CD14-positive monocyte (primary cell): Measurements from ENCODE around the gene LRBA. TPM values are rescaled to one million over a fixed set of nuclear protein-coding genes. Genes with fewer than 3 reads are reported as not detected.

Experiments
- DNase-seq, 3 donors: peaks; one replicate each; pipeline ENCODE4 v3.0.0-alpha.2; 2011 to 2022
- H2AFZ ChIP-seq: 2 replicates; pipeline ENCODE4 v1.6.0; 2012; ENCODE audit warnings: mild to moderate bottlenecking, low read depth, low read length, inconsistent platforms; ENCODE audit not compliant: insufficient read depth, poor library complexity, severe bottlenecking
- H3K27ac ChIP-seq, 2 donors: 1 replicate in 1 of 2; 2 replicates in 1 of 2; pipeline ENCODE4 v1.5.1; 2012 to 2013; ENCODE audit warnings: low read length in 2 of 2, control low read depth in 1 of 2, inconsistent platforms in 1 of 2, low read depth in 1 of 2, mild to moderate bottlenecking in 1 of 2
- H3K27me3 ChIP-seq, 2 donors: one replicate each; pipeline versions ENCODE4 v1.6.0 to v1.6.1; 2011 to 2013; ENCODE audit warnings: low read length in 2 of 2; ENCODE audit not compliant: control insufficient read depth in 2 of 2, insufficient read depth in 2 of 2
- H3K36me3 ChIP-seq, 2 donors: replicated peaks in 1 of 2; 1 replicate in 1 of 2; 2 replicates in 1 of 2; pipeline versions ENCODE4 v1.5.1 to v1.6.1; 2012 to 2013; ENCODE audit warnings: low read length in 2 of 2, control low read depth in 1 of 2, inconsistent platforms in 1 of 2, mild to moderate bottlenecking in 1 of 2; ENCODE audit not compliant: insufficient read depth in 2 of 2, control insufficient read depth in 1 of 2
- H3K4me1 ChIP-seq, 2 donors: 1 replicate in 1 of 2; 2 replicates in 1 of 2; pipeline versions ENCODE4 v1.5.1 to v1.6.1; 2012 to 2013; ENCODE audit warnings: low read length in 2 of 2, control low read depth in 1 of 2, inconsistent platforms in 1 of 2, mild to moderate bottlenecking in 1 of 2, moderate library complexity in 1 of 2; ENCODE audit not compliant: insufficient read depth in 2 of 2, control insufficient read depth in 1 of 2
- H3K4me2 ChIP-seq: replicated peaks from 2 replicates; pipeline ENCODE3; 2012; ENCODE audit warnings: low read length, moderate library complexity, mild to moderate bottlenecking; ENCODE audit not compliant: poor library complexity, severe bottlenecking; ENCODE audit errors: extremely low read depth
- H3K4me3 ChIP-seq, 3 experiments: fragments of 200-600 bp in 1 of 3; sonication (generic) in 1 of 3; replicated peaks in 1 of 3; 1 replicate in 2 of 3; 2 replicates in 1 of 3; pipeline ENCODE4 v1.5.1; 2011 to 2013; ENCODE audit warnings: low read length in 3 of 3, mild to moderate bottlenecking in 3 of 3, control low read depth in 2 of 3, low read depth in 2 of 3, inconsistent platforms in 1 of 3, moderate library complexity in 1 of 3
- H3K79me2 ChIP-seq: 2 replicates; pipeline ENCODE4 v1.6.0; 2012; ENCODE audit warnings: mild to moderate bottlenecking, control low read depth, inconsistent platforms, low read length, moderate library complexity; ENCODE audit not compliant: insufficient read depth
- H3K9ac ChIP-seq: 2 replicates; pipeline ENCODE4 v1.6.0; 2017; ENCODE audit warnings: low read length, mild to moderate bottlenecking; ENCODE audit not compliant: insufficient read depth, poor library complexity, severe bottlenecking
- H3K9me3 ChIP-seq, 2 donors: replicated peaks in 1 of 2; 1 replicate in 1 of 2; 2 replicates in 1 of 2; pipeline versions ENCODE4 v1.5.1 to v1.6.1; 2012 to 2013; ENCODE audit warnings: low read length in 2 of 2, control low read depth in 1 of 2; ENCODE audit not compliant: control insufficient read depth in 1 of 2, insufficient read depth in 1 of 2
- H4K20me1 ChIP-seq: 2 replicates; pipeline ENCODE4 v1.6.0; 2012; ENCODE audit warnings: mild to moderate bottlenecking, low read length, control low read depth, moderate library complexity; ENCODE audit not compliant: insufficient read depth
- H3K27ac Mint-ChIP-seq, 7 donors: one replicate each; pipeline ENCODE4 v1.8.0; 2020; ENCODE audit warnings: mild to moderate bottlenecking in 7 of 7, mixed read lengths in 7 of 7, moderate library complexity in 6 of 7, inconsistent platforms in 2 of 7
- H3K27me3 Mint-ChIP-seq, 3 donors: one replicate each; pipeline ENCODE4 v1.8.0; 2021 to 2022; ENCODE audit warnings: low read depth in 3 of 3, mild to moderate bottlenecking in 3 of 3, mixed read lengths in 3 of 3, moderate library complexity in 3 of 3, inconsistent platforms in 1 of 3
- H3K36me3 Mint-ChIP-seq, 2 donors: one replicate each; pipeline ENCODE4 v1.8.0; 2020; ENCODE audit warnings: mixed read lengths in 2 of 2, inconsistent platforms in 1 of 2, mild to moderate bottlenecking in 1 of 2
- H3K4me1 Mint-ChIP-seq: one replicate; pipeline ENCODE4 v1.8.0; 2020; ENCODE audit warnings: mild to moderate bottlenecking, mixed read lengths
- H3K4me3 Mint-ChIP-seq, 2 donors: one replicate each; pipeline ENCODE4 v1.8.0; 2020; ENCODE audit warnings: mild to moderate bottlenecking in 2 of 2, mixed read lengths in 2 of 2, moderate library complexity in 1 of 2
- H3K9me3 Mint-ChIP-seq, 7 donors: one replicate each; pipeline ENCODE4 v1.8.0; 2020 to 2022; ENCODE audit warnings: mixed read lengths in 7 of 7, mild to moderate bottlenecking in 6 of 7, moderate library complexity in 6 of 7, inconsistent platforms in 2 of 7
- CTCF ChIP-seq: fragments of 200-600 bp; IDR thresholded peaks from one replicate; pipeline ENCODE4 v1.8.0; 2022; ENCODE audit warnings: antibody characterized with exemption, mild to moderate bottlenecking
- WGBS: methylation state at CpG from one replicate; pipeline ENCODE4 v1.1.5; 2013; ENCODE audit warnings: missing lambda C conversion rate; ENCODE audit not compliant: insufficient coverage; 5-methylcytosine and 5-hydroxymethylcytosine counted together
- intact Hi-C, 2 donors: fragments of 100-400 bp; cut with micrococcal nuclease; formaldehyde crosslinking; loops; one replicate each; pipeline versions ENCODE4 v1.15.0 to v1.15.1; 2023
- polyA plus RNA-seq, 3 donors: library from polyadenylated mRNA; depleted of rRNA in 1 of 3; unstranded in 2 of 3; stranded (reverse) in 1 of 3; fragments of 300-500 nt in 2 of 3; fragments of >200 nt in 1 of 3; fragmentation: Illumina TruSeq in 2 of 3; gene quantifications; 1 replicate in 2 of 3; 2 replicates in 1 of 3; pipeline ENCODE4 v1.2.3, GENCODE V29; 2012 to 2021

LRBA gene
- polyA plus RNA-seq, 3 donors: 1.5 to 5.5 (median 4.4) TPM

GRCh38 chr4:150974252-150974640, 40.8 kb downstream of the LRBA start:
- H2AFZ ChIP-seq: no peak overlapping the region
- whole genome bisulfite sequencing: 88% methylated on average over 1 of the region's 1 CpG
- H3K36me3 ChIP-seq: no peaks in the 10 kb centered on the region
- H3K9ac ChIP-seq: no peak overlapping the region
- H4K20me1 ChIP-seq: no peaks in the 10 kb centered on the region
- Mint-ChIP-seq H3K4me3 (no peak overlapping the region), H3K9me3 (peaks cover 0 to 8% (median 3%) of the 10 kb centered on the region in 7 donors), H3K4me1 (peaks cover 3% of the 10 kb centered on the region), H3K36me3 (no peaks in the 10 kb centered on the region), H3K27ac (no peak overlapping the region), H3K27me3 (peaks cover 0 to 2% (median 0%) of the 10 kb centered on the region in 3 donors)
- no peak overlapping the region for H3K4me3 ChIP-seq
- H3K79me2 ChIP-seq: no peaks in the 10 kb centered on the region
- intact Hi-C loops: no loop called here
- H3K4me2 ChIP-seq: no peak overlapping the region
- no peak for DNase-seq
- no peaks in the 10 kb centered on the region for H3K4me1 ChIP-seq
- no peak overlapping the region for H3K27ac ChIP-seq
- no peaks in the 10 kb centered on the region for H3K27me3 ChIP-seq
- TF ChIP-seq CTCF: no peak
- peaks cover 0 to 9% of the 10 kb centered on the region in 2 donors for H3K9me3 ChIP-seq

- no peaks in the 10 kb centered on the region for H3K79me2 ChIP-seq
- no peak overlapping the region for H3K4me3 Mint-ChIP-seq
Measured at GRCh38 chr4:150973626-150974251, 41.3 kb downstream of the LRBA start.

More at GRCh38 chr4:150973626-150974251, 41.3 kb downstream of the LRBA start:
- WGBS: 94% methylated on average over 6 of the region's 6 CpGs
- no peaks in the 10 kb centered on the region for H3K4me1 ChIP-seq
- H3K9ac ChIP-seq: no peak overlapping the region
- no peaks in the 10 kb centered on the region for H3K27me3 ChIP-seq
- Mint-ChIP-seq H3K27me3 (peaks cover 0 to 2% (median 0%) of the 10 kb centered on the region in 3 donors), H3K36me3 (no peaks in the 10 kb centered on the region), H3K4me1 (peaks cover 3% of the 10 kb centered on the region), H3K27ac (peak overlapping the region in 1 of 7 donors; percentile 40), H3K9me3 (peaks cover 0 to 7% (median 3%) of the 10 kb centered on the region in 7 donors)
- no peak for TF ChIP-seq CTCF
- no peak overlapping the region for H2AFZ ChIP-seq
- H4K20me1 ChIP-seq: no peaks in the 10 kb centered on the region
- H3K9me3 ChIP-seq: peaks cover 0 to 9% of the 10 kb centered on the region in 2 donors
- no peak overlapping the region for H3K27ac ChIP-seq
- intact Hi-C loops: no loop called here
- DNase-seq: no peak
- no peak overlapping the region for H3K4me3 ChIP-seq
- no peaks in the 10 kb centered on the region for H3K36me3 ChIP-seq
- H3K4me2 ChIP-seq: no peak overlapping the region
